ENCODE measurements around the gene HOXD12. TPM values are rescaled to one million over a fixed set of nuclear protein-coding genes. Genes with fewer than 3 reads are reported as not detected.
A peak's percentile ranks its signal among the peaks of the same experiment; 100 is the strongest.

The HOXD12 gene
- total and polyA plus RNA-seq, 2 donors: 0.09 to 2.2 TPM

DNA sequence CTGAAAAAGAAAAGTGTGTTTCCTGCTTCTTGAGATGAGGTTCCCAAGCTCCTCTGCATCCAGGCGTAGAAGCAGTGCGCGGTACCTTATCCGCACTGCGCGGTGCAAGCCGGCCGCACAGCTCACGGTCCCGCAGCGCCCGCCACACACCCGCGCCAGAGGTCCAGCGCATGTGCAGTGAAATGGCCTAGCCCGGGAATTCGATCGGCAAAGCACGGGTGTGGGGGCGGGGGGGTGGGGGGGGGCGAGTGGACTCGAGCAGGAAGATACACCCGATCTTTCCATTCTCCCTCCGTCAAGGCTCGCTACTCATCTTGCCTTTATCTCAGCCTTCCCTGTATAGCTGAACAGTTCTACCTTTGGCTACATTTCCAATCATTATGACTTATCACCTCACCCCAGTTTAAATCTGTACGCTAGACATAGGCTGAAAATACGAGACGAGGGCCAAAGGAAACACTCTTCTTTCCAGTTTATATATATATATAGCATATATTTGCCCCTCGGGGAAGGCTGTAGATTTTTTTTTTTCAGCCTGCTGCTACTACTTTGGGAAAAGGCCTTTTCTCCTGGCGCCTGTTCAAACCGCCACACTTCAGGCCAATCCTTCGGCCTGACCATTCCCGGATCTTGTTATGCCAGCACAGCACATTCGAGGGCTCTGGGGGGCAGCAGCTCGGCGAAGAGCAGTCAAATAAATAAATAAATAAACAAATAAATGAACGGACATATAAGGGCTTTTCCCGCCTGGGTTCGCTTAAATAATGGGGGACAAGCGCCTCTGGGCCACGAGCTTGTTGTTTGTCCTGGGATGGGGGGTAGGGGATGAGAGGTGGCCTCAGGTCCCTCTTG is 40.3 kb downstream of the HOXD12 start:
- Histone ChIP-seq H3K36me3 (ENCODE audit: insufficient read depth) (no peaks in the 10 kb centered on the region), H3K4me3 (ENCODE audit: low read depth, low read length) (no peak overlapping the region), H3K4me1 (ENCODE audit: insufficient read depth) (no peaks in the 10 kb centered on the region), H3K27ac (ENCODE audit: low read depth) (no peak overlapping the region)
- DNase-seq (ENCODE audit: extremely low spot score): no peak
- 24% methylated on average over 41 of the region's 41 CpGs for WGBS

DNA sequence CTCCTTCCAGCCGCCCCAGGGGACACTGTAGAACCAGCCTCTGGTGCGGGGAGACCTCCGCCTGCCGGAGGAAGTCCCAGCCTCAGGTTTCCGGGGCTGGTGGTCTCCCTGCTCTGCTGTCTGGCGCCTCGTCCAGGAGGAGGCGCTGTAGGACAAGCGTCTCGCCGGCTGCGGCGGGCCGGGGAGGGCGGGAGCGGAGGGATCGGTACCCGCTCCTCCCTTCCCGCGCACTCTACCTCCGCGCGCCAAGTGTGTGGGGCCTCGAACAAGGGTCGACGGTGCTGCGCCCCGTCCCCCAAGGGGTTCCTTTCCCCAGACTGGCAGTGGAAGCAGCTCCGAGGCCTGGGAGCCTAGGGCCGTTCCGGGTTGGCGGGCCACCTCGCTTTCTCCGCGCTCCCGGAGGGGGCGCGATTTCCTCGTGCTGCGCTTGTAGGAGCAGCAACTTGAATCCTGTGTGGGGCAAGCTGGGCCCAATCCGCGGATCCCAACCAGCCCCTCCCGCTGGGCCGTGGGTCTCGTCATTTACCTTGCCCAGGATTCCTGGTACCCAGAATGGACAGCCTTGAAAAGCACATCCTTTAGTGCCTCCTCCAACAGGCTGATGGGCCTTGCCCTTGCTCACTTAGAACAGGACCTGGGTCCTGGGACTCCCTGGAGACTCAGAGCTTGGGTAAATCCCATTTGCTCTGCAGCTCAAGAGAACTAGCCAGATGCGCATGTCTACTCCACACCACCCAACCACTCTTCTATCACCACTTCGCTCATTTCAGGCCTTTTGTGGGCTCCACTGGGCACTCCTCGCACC is 41.1 kb downstream of the HOXD12 start:
- DNase-seq (ENCODE audit: extremely low spot score): no peak
- 8% methylated on average over 48 of the region's 48 CpGs for WGBS
- Histone ChIP-seq H3K4me1 (ENCODE audit: insufficient read depth) (no peaks in the 10 kb centered on the region), H3K27ac (ENCODE audit: low read depth) (no peak overlapping the region), H3K4me3 (ENCODE audit: low read depth, low read length) (peak overlapping the region; percentile 40), H3K36me3 (ENCODE audit: insufficient read depth) (no peaks in the 10 kb centered on the region)

DNA sequence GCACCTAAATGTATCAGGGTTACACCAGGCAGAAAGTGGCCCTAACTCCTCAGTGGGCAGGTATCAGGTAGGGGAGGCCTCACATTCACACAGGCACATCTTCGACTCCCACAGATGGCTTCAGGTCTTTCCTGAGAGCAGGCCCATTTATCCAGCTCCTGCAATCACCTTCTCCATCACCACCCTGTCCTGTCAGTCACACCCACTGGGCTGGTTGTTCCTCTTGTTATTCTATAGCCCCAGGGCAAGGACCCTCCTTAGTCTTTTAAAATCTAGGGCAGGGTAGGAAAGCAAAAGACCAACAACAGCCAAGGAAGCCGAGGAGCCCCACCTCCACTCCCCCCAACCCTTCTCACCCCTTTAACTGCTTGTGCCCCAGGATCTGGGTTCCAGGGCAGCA is 42.7 kb downstream of the HOXD12 start:
- Histone ChIP-seq H3K4me1 (ENCODE audit: insufficient read depth) (no peaks in the 10 kb centered on the region), H3K27ac (ENCODE audit: low read depth) (no peak overlapping the region), H3K36me3 (ENCODE audit: insufficient read depth) (no peaks in the 10 kb centered on the region), H3K4me3 (ENCODE audit: low read depth, low read length) (no peak overlapping the region)
- 86% methylated on average over 2 of the region's 2 CpGs for WGBS
- no peak for DNase-seq (ENCODE audit: extremely low spot score)

DNA sequence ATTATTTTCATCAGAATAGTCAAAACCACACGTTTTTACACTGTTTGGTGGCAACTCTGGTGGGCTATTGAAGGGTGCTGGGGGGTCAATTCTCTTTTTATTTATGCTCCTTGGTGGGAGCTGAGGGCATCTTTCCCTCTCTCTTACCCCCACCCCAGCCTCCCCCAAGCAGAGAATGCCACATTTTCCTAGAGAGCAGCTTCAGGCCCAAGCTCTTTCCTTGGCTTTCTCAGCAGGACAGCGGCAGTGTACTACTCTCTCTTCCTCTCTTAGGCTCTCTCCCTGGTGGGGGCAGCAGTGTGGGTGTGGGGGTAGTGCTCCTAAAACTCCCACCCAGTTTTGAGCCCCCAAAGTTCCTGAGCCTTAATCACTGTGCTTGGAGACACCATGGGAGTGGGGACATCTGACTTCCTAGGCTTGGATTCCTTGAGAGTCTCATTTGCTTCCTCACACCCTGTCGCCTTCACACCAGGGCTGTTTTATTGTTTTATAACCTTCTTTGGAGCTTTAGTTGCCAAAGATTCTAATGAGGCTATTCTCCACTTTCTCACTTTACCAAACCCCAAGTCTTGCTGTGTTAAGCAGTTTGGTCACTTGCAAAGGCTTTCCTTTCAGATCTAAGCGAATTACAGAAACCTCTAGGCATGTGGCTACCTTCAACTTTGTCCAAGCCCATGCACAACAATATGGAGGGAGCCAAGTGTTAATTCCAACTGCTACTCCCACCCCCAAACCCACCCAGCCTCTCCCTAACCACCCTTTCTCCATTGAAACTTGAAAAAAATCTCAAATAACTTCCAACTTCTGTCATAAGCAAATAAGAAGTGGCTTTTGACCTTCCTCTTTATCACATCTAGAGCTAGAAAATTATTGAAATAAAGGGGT is 45.7 kb downstream of the HOXD12 start:
- Histone ChIP-seq H3K36me3 (ENCODE audit: insufficient read depth) (no peaks in the 10 kb centered on the region), H3K4me3 (ENCODE audit: low read depth, low read length) (no peak overlapping the region), H3K4me1 (ENCODE audit: insufficient read depth) (no peaks in the 10 kb centered on the region), H3K27ac (ENCODE audit: low read depth) (no peak overlapping the region)
- 70% methylated on average over 4 of the region's 4 CpGs for WGBS
- no peak for DNase-seq (ENCODE audit: extremely low spot score)

DNA sequence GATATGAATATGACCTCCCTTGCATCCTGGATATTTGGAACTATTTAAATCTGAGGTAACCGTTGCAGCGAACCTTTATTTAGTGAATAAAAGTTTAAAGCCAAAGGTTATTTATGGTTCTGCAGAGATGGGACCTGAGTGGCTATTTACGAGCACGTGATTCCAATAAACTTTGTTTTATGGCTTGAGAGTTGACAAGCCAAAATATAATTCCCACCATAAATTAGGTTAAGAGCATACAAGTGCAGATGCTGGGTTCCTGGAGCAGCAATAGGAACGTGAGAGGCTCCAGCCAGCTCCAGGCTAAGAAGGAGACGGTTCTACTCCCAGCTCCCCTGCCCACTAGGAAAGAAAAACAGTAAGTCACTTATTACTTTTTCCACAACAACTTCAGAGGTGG is 46.5 kb downstream of the HOXD12 start:
- Histone ChIP-seq H3K4me1 (ENCODE audit: insufficient read depth) (no peaks in the 10 kb centered on the region), H3K4me3 (ENCODE audit: low read depth, low read length) (no peak overlapping the region), H3K27ac (ENCODE audit: low read depth) (no peak overlapping the region), H3K36me3 (ENCODE audit: insufficient read depth) (no peaks in the 10 kb centered on the region)
- no peak for DNase-seq (ENCODE audit: extremely low spot score)
- WGBS: 28% methylated on average over 6 of the region's 6 CpGs

DNA sequence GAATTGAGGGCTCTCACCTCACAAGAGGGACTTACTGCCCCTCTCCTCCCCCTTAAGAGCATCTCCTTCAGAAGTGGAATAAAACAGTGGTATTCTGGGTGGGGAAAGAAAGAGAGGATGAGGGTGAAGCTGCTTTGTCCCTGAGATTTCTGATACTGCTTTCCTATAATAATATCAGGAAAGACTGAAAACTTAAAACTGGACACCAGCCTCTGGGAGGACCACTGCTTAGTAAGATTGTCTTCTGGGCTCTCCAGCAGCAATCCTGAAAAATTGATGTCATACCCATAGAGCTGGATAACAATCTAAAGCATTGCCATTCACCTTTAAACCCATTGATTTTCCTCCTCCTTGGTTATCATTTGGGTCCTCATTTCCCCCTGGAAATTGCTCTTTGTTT is 47.0 kb downstream of the HOXD12 start:
- Histone ChIP-seq H3K27ac (ENCODE audit: low read depth) (no peak overlapping the region), H3K4me1 (ENCODE audit: insufficient read depth) (no peaks in the 10 kb centered on the region)
- DNase-seq (ENCODE audit: extremely low spot score): no peak

DNA sequence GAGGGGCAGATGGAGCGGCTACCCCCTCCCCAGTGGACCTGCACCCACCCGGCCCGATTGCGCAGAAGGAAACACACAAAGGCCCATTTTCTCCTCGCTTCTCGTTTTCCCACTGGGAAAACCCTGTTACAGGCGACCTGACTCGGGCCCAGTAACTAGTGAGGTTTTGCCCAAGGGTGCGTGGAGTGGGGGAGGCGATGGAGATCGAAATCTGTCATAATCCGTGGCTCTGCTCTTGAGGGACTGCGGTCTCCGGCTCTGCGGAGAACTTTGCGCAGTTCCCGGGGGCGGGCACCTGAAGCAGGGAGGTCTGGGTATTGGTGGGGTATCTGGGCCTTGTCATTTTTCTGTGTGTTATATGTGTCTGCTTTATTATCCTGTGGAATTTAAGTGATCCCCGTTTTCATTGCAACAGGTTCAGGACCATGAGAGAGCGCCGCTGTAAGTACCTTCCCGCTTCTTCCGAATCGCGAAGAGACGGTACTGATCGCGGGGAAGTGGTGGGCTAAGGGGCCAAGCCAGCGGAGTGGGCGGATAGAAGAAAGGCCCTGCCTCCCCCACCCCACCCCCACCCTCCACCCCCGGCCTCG is 47.7 kb downstream of the HOXD12 start:
- H3K36me3 ChIP-seq (ENCODE audit: insufficient read depth): no peaks in the 10 kb centered on the region
- WGBS: 43% methylated on average over 32 of the region's 32 CpGs
- DNase-seq (ENCODE audit: extremely low spot score): no peak
- no peak overlapping the region for H3K27ac ChIP-seq (ENCODE audit: low read depth)
- H3K4me1 ChIP-seq (ENCODE audit: insufficient read depth): no peaks in the 10 kb centered on the region
- H3K4me3 ChIP-seq (ENCODE audit: low read depth, low read length): no peak overlapping the region

More for the DNA sequence above, 47.0 kb downstream of the HOXD12 start:
- H3K4me3 ChIP-seq (ENCODE audit: low read depth, low read length): no peak overlapping the region
- H3K36me3 ChIP-seq (ENCODE audit: insufficient read depth): no peaks in the 10 kb centered on the region

DNA sequence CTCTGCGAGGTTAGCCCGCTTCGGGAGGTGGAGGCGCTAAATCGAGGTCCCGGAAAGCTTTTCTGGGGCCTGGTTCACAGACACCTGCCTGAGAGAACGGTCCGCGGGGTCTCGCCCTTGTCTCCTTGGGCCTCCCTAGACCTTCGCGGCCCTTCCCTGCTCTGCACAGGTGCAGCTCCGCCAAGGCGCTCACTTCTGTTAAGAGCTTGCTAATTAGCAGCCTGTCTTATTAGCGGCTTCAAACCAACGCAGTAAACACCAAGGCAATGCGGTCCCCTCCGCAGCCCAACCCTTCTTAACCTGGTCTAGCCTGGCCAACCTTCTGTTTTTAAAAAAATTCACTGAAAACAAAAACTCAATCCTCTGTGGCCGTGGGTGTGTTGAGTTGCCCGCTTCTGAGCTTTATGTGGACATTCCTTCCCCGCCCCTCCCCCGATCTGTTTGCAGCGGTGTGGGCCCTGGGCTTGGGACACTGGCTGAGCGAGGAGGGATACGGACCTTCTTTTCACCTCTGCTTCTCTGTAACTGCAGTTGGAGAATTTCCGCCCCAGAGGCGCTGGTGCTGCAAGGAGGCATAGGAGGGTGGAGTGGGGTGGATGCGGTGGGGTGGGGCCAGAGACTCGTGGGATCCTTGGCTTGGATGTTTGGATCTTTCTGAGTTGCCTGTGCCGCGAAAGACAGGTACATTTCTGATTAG is 48.4 kb downstream of the HOXD12 start:
- WGBS: 37% methylated on average over 31 of the region's 31 CpGs
- Histone ChIP-seq H3K36me3 (ENCODE audit: insufficient read depth) (no peaks in the 10 kb centered on the region), H3K4me3 (ENCODE audit: low read depth, low read length) (no peak overlapping the region), H3K27ac (ENCODE audit: low read depth) (no peak overlapping the region), H3K4me1 (ENCODE audit: insufficient read depth) (no peaks in the 10 kb centered on the region)
- DNase-seq (ENCODE audit: extremely low spot score): no peak

DNA sequence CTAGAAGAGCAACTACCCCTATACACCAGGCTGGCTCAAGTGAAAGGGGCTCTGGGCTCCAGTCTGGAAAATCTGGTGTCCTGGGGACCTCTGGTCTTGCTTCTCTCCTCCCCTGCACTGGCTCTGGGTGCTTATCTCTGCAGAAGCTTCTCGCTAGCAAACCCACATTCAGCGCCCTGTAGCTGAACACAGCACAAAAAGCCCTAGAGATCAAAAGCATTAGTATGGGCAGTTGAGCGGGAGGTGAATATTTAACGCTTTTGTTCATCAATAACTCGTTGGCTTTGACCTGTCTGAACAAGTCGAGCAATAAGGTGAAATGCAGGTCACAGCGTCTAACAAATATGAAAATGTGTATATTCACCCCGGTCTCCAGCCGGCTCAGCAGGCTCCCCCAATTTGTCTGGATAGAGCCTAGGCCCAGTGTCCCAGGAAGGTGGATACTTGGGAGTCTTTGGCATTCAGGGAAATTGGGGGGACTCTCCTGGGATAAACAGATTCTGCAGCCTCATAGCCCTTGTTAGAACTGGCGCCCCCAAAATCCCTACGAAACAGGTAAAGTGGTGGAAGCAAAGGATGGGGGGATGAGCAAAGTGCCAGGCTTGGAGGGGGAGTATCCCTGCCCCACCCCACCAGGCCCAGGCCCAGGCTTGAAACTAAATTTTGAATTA is 49.3 kb downstream of the HOXD12 start:
- no peaks in the 10 kb centered on the region for H3K36me3 ChIP-seq (ENCODE audit: insufficient read depth)
- no peak for DNase-seq (ENCODE audit: extremely low spot score)
- H3K4me1 ChIP-seq (ENCODE audit: insufficient read depth): no peaks in the 10 kb centered on the region
- WGBS: 60% methylated on average over 11 of the region's 11 CpGs
- H3K4me3 ChIP-seq (ENCODE audit: low read depth, low read length): no peak overlapping the region
- H3K27ac ChIP-seq (ENCODE audit: low read depth): no peak overlapping the region

DNA sequence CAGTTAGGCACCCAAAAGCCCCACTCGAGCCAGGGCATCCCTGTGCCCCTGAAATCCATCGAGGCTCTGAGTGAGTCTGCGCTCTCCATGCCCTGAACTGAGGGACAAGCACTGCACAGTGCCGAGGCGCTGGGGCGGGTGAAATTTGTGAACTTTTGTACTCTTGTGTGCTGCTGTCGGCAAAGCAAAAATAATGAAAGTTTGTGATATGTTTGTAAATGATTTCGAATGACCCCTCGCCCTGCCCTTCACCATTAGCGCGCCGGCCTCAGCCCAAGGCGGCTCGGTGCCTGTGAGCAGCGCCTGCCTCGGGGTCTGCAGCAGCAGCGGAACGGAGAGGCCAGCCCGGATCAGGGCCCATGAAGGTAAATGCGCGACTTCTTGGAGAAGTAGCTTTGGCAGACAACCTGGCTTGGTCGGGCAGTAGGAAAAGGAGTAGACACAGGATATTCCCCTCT is 49.9 kb downstream of the HOXD12 start:
- H3K4me3 ChIP-seq (ENCODE audit: low read depth, low read length): no peak overlapping the region
- H3K4me1 ChIP-seq (ENCODE audit: insufficient read depth): no peaks in the 10 kb centered on the region
- H3K36me3 ChIP-seq (ENCODE audit: insufficient read depth): no peaks in the 10 kb centered on the region
- no peak overlapping the region for H3K27ac ChIP-seq (ENCODE audit: low read depth)
- 48% methylated on average over 22 of the region's 22 CpGs for WGBS
- no peak for DNase-seq (ENCODE audit: extremely low spot score)

DNA sequence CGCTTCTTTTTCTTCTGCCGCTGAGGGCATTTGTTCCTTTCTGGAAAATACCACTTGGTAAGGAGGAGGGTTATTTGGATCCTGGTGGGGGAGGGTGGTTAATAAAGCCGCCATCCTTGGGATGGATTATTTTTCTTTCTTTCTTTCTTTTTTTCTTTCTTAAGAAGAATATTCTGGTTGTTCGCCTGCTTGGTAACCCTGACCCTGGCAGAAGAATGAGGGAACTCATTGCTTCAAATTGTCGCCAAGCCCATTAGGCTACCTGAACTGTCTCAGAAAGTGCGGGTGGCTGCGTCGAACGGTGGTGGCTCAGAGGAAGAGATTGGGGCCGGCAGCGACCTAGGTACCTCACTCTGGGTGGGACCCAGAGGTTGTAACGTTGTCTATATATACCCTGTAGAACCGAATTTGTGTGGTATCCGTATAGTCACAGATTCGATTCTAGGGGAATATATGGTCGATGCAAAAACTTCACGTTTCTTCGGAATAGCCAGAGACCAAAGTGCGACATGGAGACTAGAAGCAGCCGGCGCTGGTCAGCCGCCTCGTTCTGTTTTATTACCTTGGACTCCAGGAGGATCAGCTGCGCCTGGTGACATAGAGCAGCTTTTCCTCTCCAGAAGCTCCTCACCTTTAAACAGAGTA is 50.5 kb downstream of the HOXD12 start:
- 51% methylated on average over 24 of the region's 24 CpGs for WGBS
- no peak for DNase-seq (ENCODE audit: extremely low spot score)
- Histone ChIP-seq H3K27ac (ENCODE audit: low read depth) (no peak overlapping the region), H3K36me3 (ENCODE audit: insufficient read depth) (no peaks in the 10 kb centered on the region), H3K4me1 (ENCODE audit: insufficient read depth) (no peaks in the 10 kb centered on the region), H3K4me3 (ENCODE audit: low read depth, low read length) (no peak overlapping the region)
